Prostate gland (tissue), 2 donors: Measurements from ENCODE around the gene TMEM204. TPM values are rescaled to one million over a fixed set of nuclear protein-coding genes. Genes with fewer than 3 reads are reported as not detected.

ENCODE experiments used
- DNase-seq: peaks from one replicate; pipeline ENCODE4 v3.0.0-alpha.2; 2019; ENCODE audit warnings: low spot score
- H3K27ac ChIP-seq, 2 donors: fragments of 200-600 bp; sonication (generic); 2 replicates each; pipeline ENCODE4 v1.5.1; 2017 to 2019
- H3K27me3 ChIP-seq: fragments of 200-600 bp; sonication (generic); replicated peaks from 2 replicates; pipeline ENCODE4 v1.5.1; 2019; ENCODE audit not compliant: insufficient read depth
- H3K36me3 ChIP-seq, 2 donors: fragments of 200-600 bp; sonication (generic); 1 replicate in 1 of 2; 2 replicates in 1 of 2; pipeline versions ENCODE4 v1.5.1 to v1.8.1; 2017 to 2019
- H3K4me1 ChIP-seq: fragments of 200-600 bp; sonication (generic); replicated peaks from 2 replicates; pipeline ENCODE4 v1.5.1; 2019
- H3K4me3 ChIP-seq, 2 donors: fragments of 200-600 bp; sonication (generic); 2 replicates each; pipeline ENCODE4 v1.5.1; 2017 to 2019
- H3K9me3 ChIP-seq: fragments of 200-600 bp; sonication (generic); 2 replicates; pipeline ENCODE4 v1.5.1; 2017
- POLR2A ChIP-seq: fragments of 450-650 bp; IDR thresholded peaks from one replicate; pipeline ENCODE4 v1.6.1; 2016; ENCODE audit warnings: antibody characterized with exemption, mild to moderate bottlenecking
- POLR2AphosphoS5 ChIP-seq: sonication (generic); formaldehyde crosslinking; IDR thresholded peaks from one replicate; pipeline ENCODE4 v1.6.1; 2017; ENCODE audit warnings: antibody characterized with exemption
- WGBS: methylation state at CpG from one replicate; pipeline ENCODE4 v1.1.5; 2018; 5-methylcytosine and 5-hydroxymethylcytosine counted together
- intact Hi-C: fragments of 100-400 bp; cut with DNase I; formaldehyde crosslinking; loops from one replicate; pipeline ENCODE4 v1.14.2; 2022
- total RNA-seq, 2 donors: library from RNA; depleted of rRNA; stranded (reverse); fragments of >200 nt; gene quantifications; one replicate each; pipeline ENCODE4 v1.1.0, GENCODE V29; 2016
- TF ChIP-seq, protein P1 (sequence below), 4 experiments: fragments of 200-600 bp in 2 of 4; fragments of 450-650 bp in 2 of 4; sonication (generic) in 2 of 4; IDR thresholded peaks; 1 replicate in 3 of 4; 2 replicates in 1 of 4; pipeline ENCODE4 v1.5.1; 2016 to 2019; ENCODE audit warnings: antibody characterized with exemption in 4 of 4, mild to moderate bottlenecking in 2 of 4, moderate library complexity in 2 of 4

TMEM204 gene
- total RNA-seq, 2 donors from 2014 or later: 20.7 to 33.9 TPM

DNA sequence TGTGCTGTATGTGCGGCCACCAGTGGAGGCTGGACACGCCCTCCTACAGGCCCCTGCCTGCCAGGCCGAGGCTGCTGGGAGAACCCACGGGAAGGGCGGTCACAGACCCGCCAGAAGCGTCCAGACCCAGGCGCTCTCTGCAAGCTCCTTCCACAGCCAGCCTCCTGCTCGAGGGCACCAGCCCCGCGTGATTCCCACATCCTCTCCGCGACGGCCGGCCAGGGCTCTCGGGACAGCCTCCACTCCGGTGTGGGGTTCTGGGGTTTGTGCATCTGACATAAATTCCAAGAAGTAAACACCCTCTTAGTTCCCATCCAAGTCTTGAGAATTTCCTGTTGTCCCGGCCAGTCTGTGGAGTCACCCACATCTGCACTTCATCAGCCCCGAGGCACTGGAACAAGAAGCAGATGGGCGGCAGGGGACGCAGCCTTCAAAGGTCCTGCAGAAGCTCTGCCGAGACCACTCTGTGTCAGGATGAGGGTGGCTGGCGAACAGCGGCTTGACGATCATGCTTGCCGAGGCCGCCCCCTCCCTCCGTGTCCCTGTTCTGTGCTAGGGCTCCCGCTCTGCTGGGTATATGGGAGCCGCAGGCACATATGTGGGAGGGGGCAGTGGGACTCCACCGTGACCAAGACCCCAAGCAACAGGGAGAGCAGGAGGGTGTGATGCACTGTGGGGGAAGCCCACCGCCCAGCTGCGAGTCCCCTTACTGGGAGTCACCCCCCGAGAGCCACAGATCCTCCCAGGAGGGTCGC lies 2.4 kb upstream of the TMEM204 start:
- 42% methylated on average over 35 of the region's 35 CpGs for WGBS
- no peaks in the 10 kb centered on the region for H3K36me3 ChIP-seq
- H3K4me3 ChIP-seq: no peak overlapping the region
- peak; percentile 21 for DNase-seq
- intact Hi-C loops: loop anchor here (5.0 kb wide), 1 partner anchor 81 kb away; the partner anchor contains the start of genes CRAMP1 and IFT140
- H3K27ac ChIP-seq: peak overlapping the region; percentile 81 to 87
- no peaks in the 10 kb centered on the region for H3K4me1 ChIP-seq
- no peaks in the 10 kb centered on the region for H3K9me3 ChIP-seq
- TF ChIP-seq POLR2AphosphoS5 (peak; percentile 54), POLR2A (no peak)
- no peaks in the 10 kb centered on the region for H3K27me3 ChIP-seq

DNA sequence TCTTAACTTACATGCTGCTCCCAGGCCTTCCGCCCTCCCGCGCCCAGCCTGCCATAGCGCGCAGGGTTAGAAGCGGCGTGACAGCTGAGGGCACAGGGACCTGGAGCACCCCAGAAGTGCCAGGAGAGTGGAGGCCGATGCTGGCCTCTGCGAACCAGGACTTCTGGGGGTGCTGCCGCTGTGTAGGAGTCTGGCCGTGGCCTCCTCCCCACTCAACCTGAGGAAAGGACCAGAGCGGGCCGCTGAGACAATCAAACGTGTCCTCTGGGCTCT lies 1.9 kb upstream of the TMEM204 start:
- Histone ChIP-seq H3K27me3 (no peaks in the 10 kb centered on the region), H3K4me1 (no peaks in the 10 kb centered on the region), H3K4me3 (no peak overlapping the region), H3K36me3 (no peaks in the 10 kb centered on the region), H3K9me3 (no peaks in the 10 kb centered on the region), H3K27ac (peak overlapping the region; percentile 81 to 87)
- DNase-seq: no peak
- no peak for TF ChIP-seq POLR2A
- TF ChIP-seq, protein P1, sequence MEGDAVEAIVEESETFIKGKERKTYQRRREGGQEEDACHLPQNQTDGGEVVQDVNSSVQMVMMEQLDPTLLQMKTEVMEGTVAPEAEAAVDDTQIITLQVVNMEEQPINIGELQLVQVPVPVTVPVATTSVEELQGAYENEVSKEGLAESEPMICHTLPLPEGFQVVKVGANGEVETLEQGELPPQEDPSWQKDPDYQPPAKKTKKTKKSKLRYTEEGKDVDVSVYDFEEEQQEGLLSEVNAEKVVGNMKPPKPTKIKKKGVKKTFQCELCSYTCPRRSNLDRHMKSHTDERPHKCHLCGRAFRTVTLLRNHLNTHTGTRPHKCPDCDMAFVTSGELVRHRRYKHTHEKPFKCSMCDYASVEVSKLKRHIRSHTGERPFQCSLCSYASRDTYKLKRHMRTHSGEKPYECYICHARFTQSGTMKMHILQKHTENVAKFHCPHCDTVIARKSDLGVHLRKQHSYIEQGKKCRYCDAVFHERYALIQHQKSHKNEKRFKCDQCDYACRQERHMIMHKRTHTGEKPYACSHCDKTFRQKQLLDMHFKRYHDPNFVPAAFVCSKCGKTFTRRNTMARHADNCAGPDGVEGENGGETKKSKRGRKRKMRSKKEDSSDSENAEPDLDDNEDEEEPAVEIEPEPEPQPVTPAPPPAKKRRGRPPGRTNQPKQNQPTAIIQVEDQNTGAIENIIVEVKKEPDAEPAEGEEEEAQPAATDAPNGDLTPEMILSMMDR (IDR thresholded peaks at IDR 0.05): no peak
- no peak for TF ChIP-seq POLR2AphosphoS5
- 77% methylated on average over 12 of the region's 14 CpGs for WGBS
- intact Hi-C loops: loop anchor here (5.0 kb wide), 1 partner anchor 81 kb away; the partner anchor contains the start of genes CRAMP1 and IFT140

DNA sequence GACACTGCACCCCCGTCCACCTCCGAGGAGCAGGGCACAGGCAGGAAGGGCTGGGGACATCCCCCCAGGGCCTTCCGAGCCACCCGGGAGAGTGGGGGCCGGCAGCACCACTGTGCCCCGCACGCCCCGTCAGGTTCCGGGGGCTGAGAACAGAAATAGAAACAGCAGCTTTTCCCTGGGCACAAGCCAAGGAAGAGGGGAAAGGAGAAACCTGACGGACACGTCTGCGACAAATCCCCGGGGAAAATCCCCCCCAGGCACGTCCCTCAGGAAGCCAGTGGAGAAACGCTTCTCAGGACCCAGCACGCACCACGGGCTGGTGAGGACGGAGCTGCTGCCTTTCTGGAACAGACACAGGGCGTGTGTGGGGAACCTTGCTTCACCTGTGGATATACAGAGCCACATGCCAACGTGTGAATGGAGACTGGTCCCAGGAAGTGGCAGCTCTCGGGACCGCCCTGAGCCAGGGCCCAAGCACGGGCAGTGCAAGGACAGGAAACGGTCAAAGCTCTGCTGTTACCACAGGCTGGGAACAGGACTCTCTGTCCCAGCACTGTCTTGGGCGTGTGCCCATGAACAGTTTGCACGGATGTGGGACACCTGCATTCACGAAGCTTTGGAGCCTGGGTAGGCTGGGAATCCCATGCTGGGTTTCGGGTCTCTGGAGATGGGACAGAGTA lies 1.2 kb upstream of the TMEM204 start:
- Histone ChIP-seq H3K4me1 (no peaks in the 10 kb centered on the region), H3K4me3 (peak overlapping the region in 1 of 2 donors; percentile 2), H3K27me3 (no peaks in the 10 kb centered on the region), H3K27ac (peak overlapping the region; percentile 81 to 87), H3K36me3 (peaks cover 0 to 3% of the 10 kb centered on the region in 2 donors), H3K9me3 (no peaks in the 10 kb centered on the region)
- peak; percentile 5 for TF ChIP-seq POLR2A
- TF ChIP-seq, protein P1 (IDR thresholded peaks at IDR 0.05): no peak
- TF ChIP-seq POLR2AphosphoS5: peak; percentile 91
- peak; percentile 85 for DNase-seq
- intact Hi-C loops: loop anchor here (5.0 kb wide), 1 partner anchor 80 kb away; the partner anchor contains the start of genes CRAMP1 and IFT140
- WGBS: 9% methylated on average over 28 of the region's 28 CpGs

DNA sequence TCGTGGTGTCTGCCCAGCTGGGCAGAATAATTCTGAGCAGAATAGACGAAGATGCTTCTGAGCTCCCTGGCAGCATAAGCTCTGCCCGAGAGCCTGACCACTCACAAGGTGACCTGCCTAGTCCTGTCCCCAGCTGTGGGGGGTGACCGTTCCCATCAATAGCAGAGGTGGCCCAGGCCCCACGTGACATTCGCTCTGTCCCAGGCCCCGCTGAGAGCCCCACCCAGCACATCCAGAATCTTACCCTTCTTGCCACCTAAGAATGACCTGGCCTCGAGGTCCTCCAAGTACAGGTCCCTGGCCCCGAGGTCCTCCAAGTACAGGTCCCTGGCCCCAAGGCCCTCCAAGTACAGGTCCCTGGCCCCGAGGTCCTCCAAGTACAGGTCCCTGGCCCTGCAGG lies 695 bp upstream of the TMEM204 start:
- no peak for DNase-seq
- peak overlapping the region; percentile 81 to 87 for H3K27ac ChIP-seq
- intact Hi-C loops: loop anchor here (5.0 kb wide), 1 partner anchor 80 kb away; the partner anchor contains the start of genes CRAMP1 and IFT140
- no peaks in the 10 kb centered on the region for H3K9me3 ChIP-seq
- no peaks in the 10 kb centered on the region for H3K4me1 ChIP-seq
- H3K4me3 ChIP-seq: peak overlapping the region in 1 of 2 donors; percentile 2
- no peaks in the 10 kb centered on the region for H3K27me3 ChIP-seq
- H3K36me3 ChIP-seq: peaks cover 0 to 6% of the 10 kb centered on the region in 2 donors
- WGBS: 64% methylated on average over 10 of the region's 10 CpGs
- TF ChIP-seq POLR2AphosphoS5: no peak

DNA sequence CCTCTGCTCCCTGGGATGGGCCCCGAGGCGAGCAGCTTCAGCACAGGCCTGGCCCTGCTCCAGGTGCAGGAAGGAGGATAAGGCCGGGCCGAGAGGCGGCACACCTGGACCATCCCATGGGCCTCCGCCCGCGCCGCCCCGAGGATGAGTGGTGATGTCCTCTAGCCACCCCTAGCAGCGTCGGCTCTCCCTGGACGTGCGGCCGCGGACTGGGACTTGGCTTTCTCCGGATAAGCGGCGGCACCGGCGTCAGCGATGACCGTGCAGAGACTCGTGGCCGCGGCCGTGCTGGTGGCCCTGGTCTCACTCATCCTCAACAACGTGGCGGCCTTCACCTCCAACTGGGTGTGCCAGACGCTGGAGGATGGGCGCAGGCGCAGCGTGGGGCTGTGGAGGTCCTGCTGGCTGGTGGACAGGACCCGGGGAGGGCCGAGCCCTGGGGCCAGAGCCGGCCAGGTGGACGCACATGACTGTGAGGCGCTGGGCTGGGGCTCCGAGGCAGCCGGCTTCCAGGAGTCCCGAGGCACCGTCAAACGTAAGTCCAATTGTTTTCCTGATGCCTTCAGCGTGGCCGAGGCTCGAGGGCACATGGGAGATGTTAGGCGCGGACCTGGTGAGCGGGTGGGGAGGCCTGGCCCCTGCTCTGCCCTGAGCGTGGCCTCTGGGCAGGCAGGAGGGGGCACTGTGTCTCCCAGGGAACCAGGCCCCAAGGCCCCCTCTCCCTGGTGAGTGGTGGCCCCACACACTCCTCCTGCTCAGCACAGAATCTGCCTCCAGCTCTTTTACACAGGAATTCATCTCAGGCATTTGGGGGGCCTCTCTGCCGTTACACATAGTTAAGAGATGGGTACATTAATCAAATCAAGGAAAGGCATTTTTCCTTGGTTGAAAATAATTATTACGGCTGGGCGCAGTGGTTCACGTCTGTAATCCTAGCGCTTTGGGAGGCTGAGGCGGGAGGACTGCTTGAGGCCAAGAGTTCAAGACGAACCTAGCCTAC lies 855 bp downstream of the TMEM204 start:
- Histone ChIP-seq H3K4me3 (peak overlapping the region; percentile 36 to 39), H3K27ac (peak overlapping the region; percentile 81 to 87), H3K27me3 (no peaks in the 10 kb centered on the region), H3K4me1 (no peaks in the 10 kb centered on the region), H3K36me3 (peaks cover 0 to 6% of the 10 kb centered on the region in 2 donors), H3K9me3 (no peaks in the 10 kb centered on the region)
- DNase-seq: no peak
- TF ChIP-seq POLR2A: no peak
- 78% methylated on average over 34 of the region's 57 CpGs for WGBS
- intact Hi-C loops: loop anchor here (5.0 kb wide), 1 partner anchor 78 kb away; the partner anchor contains the start of genes CRAMP1 and IFT140
